Measurements from ENCODE around the gene FRMD5.

Gene FRMD5

GRCh38 chr15:43966646-43967045 is 228.4 kb downstream of the FRMD5 start:
- DNase-seq, result no peak

- DNase-seq, result no peak
Measured at GRCh38 chr15:43958861-43959330, 236.2 kb downstream of the FRMD5 start.

- DNase-seq, result no peak
Measured at GRCh38 chr15:43957724-43958123, 237.3 kb downstream of the FRMD5 start.

DNA sequence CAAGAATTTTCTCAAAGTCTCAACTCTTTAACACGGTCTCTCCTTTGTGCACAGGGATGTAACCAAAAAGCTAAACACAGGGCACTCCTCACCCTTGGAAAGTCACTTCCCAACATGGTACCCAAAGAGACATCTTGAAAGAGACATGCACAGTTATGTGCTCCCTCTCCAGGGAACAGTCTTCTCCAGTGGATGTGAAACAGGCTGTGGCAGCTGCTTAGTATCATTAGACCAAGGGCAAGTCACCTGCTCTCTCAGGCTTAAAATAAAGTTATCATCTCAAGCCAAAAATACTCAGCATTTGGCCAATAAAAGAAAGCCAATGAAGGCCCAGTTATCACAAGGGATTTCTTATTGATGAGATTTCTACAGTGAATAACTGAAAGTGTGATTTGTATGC is 239.9 kb downstream of the FRMD5 start:
- DNase-seq, result no peak

DNA sequence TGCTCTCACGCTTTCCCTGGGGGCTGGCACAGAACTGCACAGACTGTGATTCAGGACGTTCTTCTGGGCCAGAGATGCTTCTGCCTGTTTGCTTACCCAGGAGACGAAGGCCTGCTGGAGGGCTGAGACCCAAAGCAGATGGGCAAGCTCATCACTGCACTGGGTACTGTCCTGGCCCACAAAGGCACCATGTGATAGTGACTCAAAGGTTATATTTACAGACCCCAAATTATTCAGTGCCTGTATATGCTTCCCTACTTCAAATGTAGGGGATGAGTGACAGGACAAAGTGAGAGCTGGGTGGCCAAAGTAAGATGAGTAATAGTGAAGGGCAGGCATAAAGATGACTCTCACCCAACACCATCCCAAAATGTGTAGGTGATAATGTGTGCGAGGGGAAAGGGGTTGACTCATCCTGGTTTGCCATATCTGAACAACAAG is 240.9 kb downstream of the FRMD5 start:
- DNase-seq, result no peak

DNA sequence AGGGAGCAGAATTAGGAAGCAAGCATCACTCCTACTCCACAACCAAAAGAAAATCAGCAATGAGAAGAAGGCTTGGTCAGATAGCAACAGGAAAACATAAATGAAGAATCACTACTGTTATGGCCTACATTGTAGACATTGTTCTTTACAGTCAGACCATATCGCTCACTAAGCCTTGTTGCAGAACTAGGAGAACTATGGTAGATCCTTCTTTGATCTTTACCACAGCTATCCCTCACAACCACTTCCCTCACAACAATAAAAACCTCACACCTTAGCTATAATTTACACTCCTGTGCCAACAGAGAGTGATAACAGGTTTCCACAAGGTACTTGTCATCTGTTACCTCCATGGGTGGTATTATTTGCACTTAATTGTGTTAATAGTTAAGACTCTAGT is 241.7 kb downstream of the FRMD5 start:
- DNase-seq, result no peak

GRCh38 chr15:43950531-43950930 is 244.5 kb downstream of the FRMD5 start:
- DNase-seq, result no peak

GRCh38 chr15:43948691-43949325 is 246.3 kb downstream of the FRMD5 start:
- DNase-seq, result no peak

- DNase-seq, result no peak
Measured at GRCh38 chr15:43943511-43943910, 251.6 kb downstream of the FRMD5 start.

DNA sequence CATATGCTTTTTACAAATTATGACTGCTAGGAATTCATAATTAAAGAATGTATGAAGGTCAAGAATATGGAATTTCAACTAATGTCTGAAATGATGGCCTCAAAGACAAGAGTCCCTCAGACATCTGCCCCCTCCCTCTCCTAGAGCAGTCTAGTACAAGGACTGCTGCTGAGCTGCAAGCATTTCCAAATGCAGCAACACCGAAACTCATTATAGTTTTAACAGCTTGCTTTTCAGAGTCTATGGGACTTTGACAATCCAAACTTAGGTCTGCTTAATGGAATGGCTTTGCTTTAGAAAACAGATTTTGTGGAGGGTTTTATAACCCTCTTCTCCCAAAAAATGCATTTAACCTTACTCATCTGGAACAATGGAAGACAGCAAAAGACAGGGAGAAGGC is 252.9 kb downstream of the FRMD5 start:
- no peak for DNase-seq

DNA sequence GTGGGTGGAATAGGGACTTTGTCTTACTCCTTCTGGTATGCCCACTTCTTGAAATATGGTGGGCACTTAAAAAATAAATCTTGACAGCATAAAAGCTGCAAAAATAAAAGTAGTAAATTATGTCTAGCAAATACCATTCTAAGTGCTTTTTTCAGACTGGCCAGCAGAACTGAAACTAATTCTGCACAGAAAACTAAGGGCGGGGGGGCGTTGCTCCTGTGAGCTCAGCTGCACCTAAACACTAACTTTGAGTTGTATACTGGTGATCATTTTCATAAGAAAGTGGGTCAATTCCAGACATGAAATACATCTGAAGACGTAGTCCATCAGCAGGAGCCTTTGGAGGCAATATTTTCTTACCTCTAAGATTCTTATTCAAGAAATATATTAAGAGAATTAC is 253.5 kb downstream of the FRMD5 start:
- DNase-seq, result no peak

- no peak for DNase-seq
Measured at GRCh38 chr15:43941071-43941470, 254.0 kb downstream of the FRMD5 start.

DNA sequence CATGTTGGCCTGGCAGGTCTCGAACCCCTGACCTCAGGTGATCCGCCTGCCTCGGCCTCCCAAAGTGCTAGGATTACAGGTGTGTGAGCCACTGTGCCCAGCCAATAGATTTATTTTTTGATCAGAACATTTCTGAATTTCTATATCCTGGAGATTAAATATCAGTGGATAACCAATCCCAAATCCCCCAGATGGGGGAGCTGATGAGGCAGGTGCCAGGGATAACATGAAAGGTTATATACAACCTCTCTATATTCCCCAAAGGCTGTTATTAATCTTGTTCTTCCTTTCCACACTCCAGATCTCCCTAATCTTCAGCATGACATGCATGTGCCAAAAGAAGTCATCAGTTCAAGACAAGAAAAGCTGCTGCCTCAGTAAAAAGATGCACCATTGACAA is 256.0 kb downstream of the FRMD5 start:
- no peak for DNase-seq

DNA sequence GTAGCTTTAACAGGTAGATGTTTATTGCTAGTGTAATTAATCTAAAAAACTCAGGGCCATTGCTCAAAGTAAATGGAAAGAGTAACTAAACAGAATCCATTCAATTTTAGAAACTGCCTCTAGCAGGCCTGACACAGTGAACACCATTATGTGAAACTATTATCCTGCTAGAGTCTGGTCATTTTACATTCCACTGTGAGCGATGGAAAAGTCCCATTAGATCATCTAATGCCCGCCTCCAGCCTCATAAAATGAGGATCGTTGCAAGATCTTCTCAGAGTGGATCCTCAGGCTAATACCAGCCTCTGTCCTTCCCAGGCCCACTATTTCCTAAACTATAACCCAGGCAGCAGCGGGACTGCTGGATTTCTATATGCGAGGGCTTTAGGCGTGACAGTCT is 260.6 kb downstream of the FRMD5 start:
- DNase-seq, result no peak

GRCh38 chr15:43932907-43933306 is 262.2 kb downstream of the FRMD5 start:
- DNase-seq, result no peak

GRCh38 chr15:43931790-43932435 is 263.2 kb downstream of the FRMD5 start:
- DNase-seq, result no peak

GRCh38 chr15:43931119-43931518 is 264.0 kb downstream of the FRMD5 start:
- DNase-seq, result no peak

DNA sequence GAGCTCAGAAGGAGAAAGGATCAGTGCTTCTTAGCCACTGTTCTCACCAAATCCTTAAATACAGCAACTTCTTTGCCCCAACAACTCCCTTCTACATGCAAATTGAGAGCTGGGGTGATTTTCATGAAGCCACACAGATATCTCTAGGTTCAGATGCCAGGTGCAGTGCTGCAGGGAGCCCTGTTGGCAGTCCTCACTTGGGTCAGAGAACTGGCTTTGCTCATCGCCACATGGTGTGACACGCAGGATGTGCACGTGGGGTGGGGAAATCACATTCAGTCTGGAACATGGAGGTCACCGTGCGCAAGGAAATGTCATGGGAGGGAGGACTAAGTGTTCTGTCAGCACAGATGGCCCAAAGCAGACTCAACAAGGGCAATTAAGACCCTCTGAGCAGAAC is 264.5 kb downstream of the FRMD5 start:
- no peak for DNase-seq

DNA sequence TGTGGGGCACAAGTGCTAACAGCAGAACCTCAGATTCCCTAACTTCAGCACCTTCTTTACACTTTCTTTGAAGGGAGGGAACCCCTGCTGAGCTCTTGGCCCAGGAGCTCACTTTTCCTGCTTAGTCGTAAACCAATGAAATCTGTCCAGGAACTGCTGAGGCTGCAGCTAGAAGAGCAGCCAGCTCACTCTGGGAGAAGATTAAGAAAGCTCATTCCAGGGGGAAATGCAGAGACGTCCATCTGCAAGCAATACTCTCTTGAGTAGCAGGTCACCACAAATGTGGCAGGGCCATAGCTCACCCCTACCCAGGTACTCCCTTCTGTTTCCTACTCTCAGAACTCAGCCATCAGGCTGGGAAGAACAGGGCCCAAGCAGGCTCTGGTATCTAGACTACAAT is 265.0 kb downstream of the FRMD5 start:
- DNase-seq, result no peak

DNA sequence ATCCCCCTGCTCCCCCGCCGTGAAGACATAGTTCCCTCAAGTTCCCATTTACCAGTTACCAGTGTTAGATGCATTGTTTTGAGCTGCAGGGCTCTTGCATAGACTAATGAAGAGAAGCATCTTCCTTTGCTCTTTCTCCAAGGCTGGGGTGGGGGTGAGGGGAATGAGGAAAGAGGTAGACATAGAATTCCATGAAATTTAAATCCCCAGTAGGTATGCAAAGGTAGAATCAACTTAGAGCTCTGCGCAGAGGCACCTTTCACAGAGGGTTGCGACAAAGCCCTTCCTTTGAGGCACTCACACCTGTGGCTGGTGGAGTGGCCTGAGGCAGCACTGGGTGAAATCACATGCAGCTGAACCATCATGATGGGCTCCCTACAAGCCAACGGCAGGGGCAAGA is 266.9 kb downstream of the FRMD5 start:
- DNase-seq, result no peak

- DNase-seq, result no peak
Measured at GRCh38 chr15:43927203-43927602, 267.9 kb downstream of the FRMD5 start.

DNA sequence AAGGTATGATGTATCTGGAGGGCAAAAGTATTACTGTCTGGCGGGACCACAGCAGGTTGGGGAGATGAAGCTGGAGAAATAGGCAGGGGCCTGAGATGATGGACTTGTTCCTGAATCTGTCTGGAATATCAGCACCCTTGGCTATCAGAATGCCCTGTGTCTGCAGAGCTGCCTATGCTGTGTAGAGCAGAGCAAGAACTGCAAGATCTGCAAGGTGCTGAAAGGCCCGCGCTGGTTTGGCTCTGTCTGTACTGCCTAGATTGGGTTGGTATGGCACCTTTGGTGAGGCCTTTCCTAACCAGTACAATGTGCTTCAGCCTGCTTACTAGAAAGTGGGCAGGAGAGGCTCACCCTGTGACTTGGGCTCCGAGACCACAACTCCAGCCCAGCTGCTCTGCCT is 271.5 kb downstream of the FRMD5 start:
- DNase-seq, result no peak

DNA sequence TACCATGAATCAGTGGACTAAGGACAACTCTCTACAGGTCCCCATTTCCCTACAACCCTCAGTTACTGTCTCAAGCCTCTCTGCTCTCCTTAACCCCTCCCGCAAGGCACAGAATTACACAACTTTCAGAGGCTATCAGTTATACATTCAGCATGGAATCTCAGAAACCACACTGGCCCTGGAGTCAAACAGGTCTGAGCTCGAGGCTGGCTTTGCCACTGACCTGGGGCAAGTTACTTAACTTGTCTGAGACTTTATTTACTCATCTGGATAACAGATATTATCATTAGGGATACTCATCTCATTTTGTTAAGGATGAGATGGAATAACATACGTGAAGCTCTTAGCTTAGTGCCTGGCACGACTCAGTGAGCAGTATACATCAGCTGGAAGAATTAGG is 273.1 kb downstream of the FRMD5 start:
- no peak for DNase-seq

- peak; percentile 58 for DNase-seq
Measured at GRCh38 chr15:43920815-43921214, 274.3 kb downstream of the FRMD5 start.

DNA sequence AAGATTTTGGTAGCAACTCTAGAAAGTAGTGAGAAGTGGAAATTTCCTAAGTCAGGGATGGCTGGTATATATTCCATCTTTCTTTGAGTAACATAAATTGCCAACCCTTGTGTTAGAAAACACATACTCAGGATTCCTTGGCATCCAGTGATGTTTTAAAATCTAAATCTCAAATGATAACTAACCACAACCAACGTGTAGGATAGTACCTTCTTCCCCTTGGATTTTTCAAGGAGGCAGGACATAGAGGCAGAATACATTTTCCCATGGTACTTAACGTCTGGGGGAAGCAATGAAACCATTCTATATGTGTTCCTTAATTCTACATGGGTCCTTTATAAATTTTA is 274.8 kb downstream of the FRMD5 start:
- DNase-seq, result no peak

Measured in NCI-H1092 (cell line).